H1 (cell line): ENCODE results near the gene GRSF1. TPM values are rescaled to one million over a fixed set of nuclear protein-coding genes. Genes with fewer than 3 reads are reported as not detected.

Experiments
- CTCF ChIA-PET: fragments of 300-600 bp; sonication (Branson Sonifier 250); formaldehyde crosslinking; loops from one replicate; lab custom pipeline; 2021; ENCODE audit not compliant: partially characterized antibody; lab: Charles Lee
- POLR2A ChIA-PET: fragments of 300-600 bp; sonication (Branson Sonifier 250); formaldehyde crosslinking; loops from one replicate; lab custom pipeline; 2021; ENCODE audit warnings: inconsistent platforms; ENCODE audit not compliant: partially characterized antibody; lab: Charles Lee
- DNase-seq, 2 experiments: peaks; one replicate each; pipeline versions ENCODE4 v3.0.0 to v3.0.0-alpha.2; 2010 to 2022; ENCODE audit warnings: low spot score in 2 of 2, low read depth in 1 of 2, mixed read lengths in 1 of 2
- FAIRE-seq: peaks from 2 replicates; lab custom pipeline; 2011; peaks lifted over from hg19 to GRCh38; lab: Jason Lieb, UNC
- H2AFZ ChIP-seq: 2 replicates; pipeline ENCODE4 v1.8.1; 2012; ENCODE audit warnings: low read length, inconsistent platforms
- H2AK5ac ChIP-seq: 2 replicates; pipeline ENCODE4 v1.6.1; 2013; ENCODE audit warnings: low read depth, low read length
- H2BK120ac ChIP-seq: replicated peaks from 2 replicates; pipeline ENCODE3; 2013; ENCODE audit warnings: low read depth, low read length, inconsistent platforms
- H2BK12ac ChIP-seq: 2 replicates; pipeline ENCODE4 v1.6.1; 2013; ENCODE audit warnings: low read depth, low read length
- H2BK15ac ChIP-seq: 2 replicates; pipeline ENCODE4 v1.6.1; 2013; ENCODE audit warnings: low read length
- H2BK20ac ChIP-seq: 2 replicates; pipeline ENCODE4 v1.6.1; 2013; ENCODE audit warnings: low read length
- H2BK5ac ChIP-seq: 2 replicates; pipeline ENCODE4 v1.6.1; 2013; ENCODE audit warnings: low read depth, low read length
- H3K14ac ChIP-seq: 2 replicates; pipeline ENCODE4 v1.6.1; 2013; ENCODE audit warnings: inconsistent platforms; ENCODE audit not compliant: insufficient read length
- H3K18ac ChIP-seq: 2 replicates; pipeline ENCODE4 v1.6.1; 2013; ENCODE audit warnings: low read length; ENCODE audit errors: extremely low read depth
- H3K23ac ChIP-seq: 2 replicates; pipeline ENCODE4 v1.6.1; 2013; ENCODE audit warnings: inconsistent platforms; ENCODE audit not compliant: insufficient read length
- H3K23me2 ChIP-seq: 2 replicates; pipeline ENCODE4 v1.6.1; 2013; ENCODE audit warnings: low read depth, low read length
- H3K27ac ChIP-seq: 2 replicates; pipeline ENCODE4 v1.6.1; 2011; ENCODE audit warnings: low read depth, low read length, inconsistent platforms
- H3K27me3 ChIP-seq, 4 experiments: replicated peaks in 1 of 4; 1 replicate in 1 of 4; 2 replicates in 3 of 4; pipeline versions ENCODE4 v1.6.1 to v1.8.1; 2011 to 2013; ENCODE audit warnings: low read length in 3 of 4, mild to moderate bottlenecking in 3 of 4, inconsistent platforms in 2 of 4, mixed read lengths in 2 of 4, moderate library complexity in 1 of 4; ENCODE audit not compliant: control insufficient read depth in 3 of 4, insufficient read depth in 3 of 4; ENCODE audit errors: extremely low read depth in 1 of 4
- H3K36me3 ChIP-seq, 4 experiments: 2 replicates each; pipeline versions ENCODE4 v1.6.1 to v1.8.1; 2011 to 2013; ENCODE audit warnings: mild to moderate bottlenecking in 4 of 4, low read length in 3 of 4, moderate library complexity in 2 of 4, control low read depth in 1 of 4, inconsistent platforms in 1 of 4; ENCODE audit not compliant: insufficient read depth in 4 of 4, control insufficient read depth in 2 of 4
- H3K4ac ChIP-seq: replicated peaks from 2 replicates; pipeline ENCODE3; 2013; ENCODE audit warnings: low read length, low read depth, mixed read lengths, inconsistent platforms; ENCODE audit not compliant: insufficient read length
- H3K4me1 ChIP-seq, 4 experiments: replicated peaks in 1 of 4; 1 replicate in 1 of 4; 2 replicates in 3 of 4; pipeline versions ENCODE4 v1.6.1 to v1.8.1; 2011 to 2013; ENCODE audit warnings: low read length in 3 of 4, inconsistent platforms in 2 of 4, mixed read lengths in 1 of 4; ENCODE audit not compliant: insufficient read depth in 4 of 4, control insufficient read depth in 3 of 4
- H3K4me2 ChIP-seq, 2 experiments: 2 replicates each; pipeline versions ENCODE4 v1.6.1 to v1.8.1; 2011 to 2013; ENCODE audit warnings: low read depth in 2 of 2, low read length in 2 of 2, control low read depth in 1 of 2, inconsistent platforms in 1 of 2, mild to moderate bottlenecking in 1 of 2; ENCODE audit not compliant: insufficient read depth in 1 of 2
- H3K4me3 ChIP-seq, 4 experiments: fragments of 200-600, 300-600 bp in 1 of 4; sonication (generic), shearing (Covaris generic), sonication (Bioruptor Twin) in 1 of 4; 2 replicates each; pipeline versions ENCODE4 v1.5.1 to v1.8.1; 2011 to 2016; ENCODE audit warnings: low read length in 4 of 4, low read depth in 3 of 4, control low read depth in 2 of 4, inconsistent platforms in 2 of 4, mild to moderate bottlenecking in 2 of 4, mixed read lengths in 1 of 4, moderate library complexity in 1 of 4; ENCODE audit not compliant: insufficient read depth in 2 of 4; ENCODE audit errors: extremely low read depth in 1 of 4
- H3K56ac ChIP-seq: replicated peaks from 2 replicates; pipeline ENCODE3; 2013; ENCODE audit warnings: low read depth, mild to moderate bottlenecking, mixed read lengths, low read length, inconsistent platforms; ENCODE audit not compliant: insufficient read length
- H3K79me1 ChIP-seq: 2 replicates; pipeline ENCODE4 v1.6.1; 2013; ENCODE audit warnings: low read depth, low read length, control low read depth
- H3K79me2 ChIP-seq, 2 experiments: 2 replicates each; pipeline versions ENCODE4 v1.6.1 to v1.8.1; 2012 to 2013; ENCODE audit warnings: low read length in 2 of 2, mild to moderate bottlenecking in 2 of 2, inconsistent platforms in 1 of 2; ENCODE audit not compliant: insufficient read depth in 2 of 2, control insufficient read depth in 1 of 2
- H3K9ac ChIP-seq, 4 experiments: replicated peaks in 1 of 4; 1 replicate in 1 of 4; 2 replicates in 3 of 4; pipeline versions ENCODE4 v1.6.1 to v1.8.1; 2011 to 2013; ENCODE audit warnings: low read depth in 3 of 4, low read length in 3 of 4, control low read depth in 2 of 4, mild to moderate bottlenecking in 2 of 4, moderate library complexity in 2 of 4, inconsistent platforms in 1 of 4; ENCODE audit errors: extremely low read depth in 1 of 4
- H3K9me3 ChIP-seq, 2 experiments: 2 replicates each; pipeline versions ENCODE4 v1.6.1 to v1.8.1; 2012 to 2013; ENCODE audit warnings: mild to moderate bottlenecking in 2 of 2, moderate library complexity in 2 of 2, control low read depth in 1 of 2, inconsistent platforms in 1 of 2, low read depth in 1 of 2, low read length in 1 of 2, mixed read lengths in 1 of 2; ENCODE audit not compliant: insufficient read depth in 2 of 2
- H4K20me1 ChIP-seq, 2 experiments: replicated peaks in 1 of 2; 2 replicates each; pipeline versions ENCODE3 to v1.8.1; 2011 to 2013; ENCODE audit warnings: inconsistent platforms in 2 of 2, low read length in 2 of 2, mild to moderate bottlenecking in 1 of 2; ENCODE audit not compliant: insufficient read depth in 2 of 2, control insufficient read depth in 1 of 2
- H4K5ac ChIP-seq: 2 replicates; pipeline ENCODE4 v1.6.1; 2013; ENCODE audit warnings: low read length, low read depth, mixed read lengths, inconsistent platforms; ENCODE audit not compliant: insufficient read length
- H4K8ac ChIP-seq: 2 replicates; pipeline ENCODE4 v1.8.0; 2013; ENCODE audit warnings: mild to moderate bottlenecking, moderate library complexity, low read length, inconsistent platforms; ENCODE audit not compliant: insufficient read depth; ENCODE audit errors: extremely low read depth
- H4K91ac ChIP-seq: replicated peaks from 2 replicates; pipeline ENCODE3; 2013; ENCODE audit warnings: low read length, mixed read lengths, inconsistent platforms; ENCODE audit not compliant: insufficient read length
- ASH2L ChIP-seq: fragments of 200-600, 300-600 bp; sonication (generic); IDR thresholded peaks from one replicate; pipeline ENCODE4 v1.7.1; 2017; ENCODE audit warnings: low read length
- BCL11A ChIP-seq, 2 experiments: IDR thresholded peaks; one replicate each; pipeline ENCODE4 v1.6.1; 2011; ENCODE audit warnings: low read depth in 2 of 2, low read length in 2 of 2, mild to moderate bottlenecking in 2 of 2
- CTBP2 ChIP-seq: IDR thresholded peaks from 2 replicates; pipeline ENCODE4 v1.7.0; 2011; ENCODE audit warnings: borderline replicate concordance, mild to moderate bottlenecking, moderate library complexity, mixed read lengths, low read length; ENCODE audit not compliant: insufficient read depth, insufficient read length
- NANOG ChIP-seq: IDR thresholded peaks from 2 replicates; pipeline ENCODE4 v1.6.1; 2011; ENCODE audit warnings: low read length, low read depth, mild to moderate bottlenecking, inconsistent platforms; ENCODE audit not compliant: insufficient read depth, poor library complexity, severe bottlenecking
- POLR2A ChIP-seq, 2 experiments: IDR thresholded peaks; 1 replicate in 1 of 2; 2 replicates in 1 of 2; pipeline ENCODE4 v1.6.1; 2011; ENCODE audit warnings: low read depth in 2 of 2, low read length in 2 of 2, mild to moderate bottlenecking in 2 of 2; ENCODE audit errors: control extremely low read depth in 1 of 2
- POU5F1 ChIP-seq: IDR thresholded peaks from 2 replicates; pipeline ENCODE4 v1.6.1; 2011; ENCODE audit warnings: low read depth, mild to moderate bottlenecking, low read length, moderate library complexity
- RAD21 ChIP-seq, 2 experiments: IDR thresholded peaks in 1 of 2; conservative IDR thresholded peaks in 1 of 2; 2 replicates each; pipeline ENCODE4 v1.6.1; 2011; ENCODE audit warnings: low read depth in 2 of 2, low read length in 2 of 2, improper control_type of control experiment in 1 of 2, inconsistent platforms in 1 of 2, mild to moderate bottlenecking in 1 of 2, moderate library complexity in 1 of 2
- SIX5 ChIP-seq: IDR thresholded peaks from 2 replicates; pipeline ENCODE4 v1.6.1; 2011; ENCODE audit warnings: mild to moderate bottlenecking, low read depth, low read length
- WGBS, 2 experiments: shearing (Covaris generic) in 1 of 2; methylation state at CpG; one replicate each; pipeline versions ENCODE4 v1.1.6 to v1.1.7; 2013 to 2015; ENCODE audit warnings: low lambda C conversion rate in 2 of 2, mixed read lengths in 2 of 2, inconsistent platforms in 1 of 2, low coverage in 1 of 2, missing lambda C conversion rate in 1 of 2; ENCODE audit not compliant: insufficient replicate concordance in 2 of 2, insufficient coverage in 1 of 2, insufficient read length in 1 of 2; ENCODE audit errors: extremely low coverage in 1 of 2, missing lambda C conversion rate in 1 of 2; 5-methylcytosine and 5-hydroxymethylcytosine counted together
- polyA plus RNA-seq, 7 experiments: library from polyadenylated mRNA; depleted of rRNA in 3 of 7; stranded (reverse) in 5 of 7; unstranded in 2 of 7; fragments of >200 nt in 5 of 7; fragments of 200-250 nt in 2 of 7; gene quantifications; 1 replicate in 5 of 7; 2 replicates in 1 of 7; 4 replicates in 1 of 7; pipeline versions ENCODE4 v1.2.1 to v1.2.3, GENCODE V29; 2011 to 2013; ENCODE audit warnings: missing spikeins in 2 of 7, mixed read lengths in 2 of 7
- total RNA-seq: library from RNA; stranded (reverse); fragmentation: NEBNext Ultra II Directional; extraction: Animal tissue kit (Norgen Biotek cat#: 25700); gene quantifications from 2 replicates; pipeline ENCODE4 v1.2.1, GENCODE V29; 2021
- TF ChIP-seq, protein P1 (sequence below): IDR thresholded peaks from 2 replicates; pipeline ENCODE4 v1.6.1; 2012; ENCODE audit warnings: low read length, inconsistent platforms
- TF ChIP-seq, protein P2 (sequence below): IDR thresholded peaks from 2 replicates; pipeline ENCODE4 v1.6.1; 2011; ENCODE audit warnings: low read length, improper control_type of control experiment

The GRSF1 gene
- total and polyA plus RNA-seq, 2 of the 8 experiments (the other 6 are each of a cell fraction or from before 2014, with no cell fraction given), result 44.3 to 112 TPM

DNA sequence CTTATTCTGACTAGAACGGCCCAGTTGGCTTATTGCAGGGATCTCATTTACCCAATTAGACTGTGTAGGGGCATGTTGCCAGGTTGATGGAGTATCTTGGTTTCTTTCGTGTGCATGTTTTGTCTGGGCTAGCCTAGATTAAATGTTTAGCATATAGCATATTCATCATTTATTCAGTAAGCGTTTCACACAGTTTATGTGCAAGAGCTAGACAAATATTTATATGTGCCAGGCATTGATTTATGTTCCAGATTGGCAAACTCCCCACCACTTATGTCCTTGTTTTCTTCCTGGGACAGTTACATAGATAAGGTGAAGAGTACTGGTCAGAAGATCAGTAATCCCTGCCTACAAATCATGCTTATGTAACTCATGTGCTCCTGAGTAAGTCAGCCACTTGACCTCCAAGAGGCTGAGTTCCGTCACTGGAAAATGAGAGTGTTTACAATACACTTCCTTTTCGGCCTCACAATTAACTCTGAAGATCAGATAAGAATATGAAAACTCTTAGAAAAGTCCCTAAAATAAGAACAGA lies 60.7 kb downstream of the GRSF1 start:
- H4K20me1 ChIP-seq, result no peaks in the 10 kb centered on the region
- H4K91ac ChIP-seq, result no peak overlapping the region
- DNase-seq (no peak), FAIRE-seq (no peak)
- H3K27ac ChIP-seq, result no peak overlapping the region
- H3K23ac ChIP-seq, result no peak overlapping the region
- H2AFZ ChIP-seq, result no peak overlapping the region
- H3K4me1 ChIP-seq, result no peaks in the 10 kb centered on the region
- H2AK5ac ChIP-seq, result no peak overlapping the region
- 90% methylated on average over 5 of the region's 5 CpGs; no CpG with 5 or more reads in 1 of the 2 experiments for WGBS, 2 experiments
- H2BK5ac ChIP-seq, result no peak overlapping the region
- no peak overlapping the region for H3K4ac ChIP-seq
- H4K8ac ChIP-seq, result no peak overlapping the region
- no peaks in the 10 kb centered on the region for H3K27me3 ChIP-seq
- no peak overlapping the region for H4K5ac ChIP-seq
- no peak overlapping the region for H2BK20ac ChIP-seq
- no peaks in the 10 kb centered on the region for H3K79me1 ChIP-seq
- H3K56ac ChIP-seq, result no peak overlapping the region
- H3K9me3 ChIP-seq, result no peaks in the 10 kb centered on the region
- no peak overlapping the region for H2BK15ac ChIP-seq
- no peak overlapping the region for H3K4me3 ChIP-seq
- no peak overlapping the region for H2BK120ac ChIP-seq
- ChIA-PET CTCF (interaction anchor here (0.7 to 1.0 kb wide), 2 partner anchors 20 to 173 kb away, joined by 3 read pairs; no protein-coding TSS in a partner anchor), POLR2A (no interaction called here)
- H3K14ac ChIP-seq, result no peak overlapping the region
- H3K23me2 ChIP-seq, result no peaks in the 10 kb centered on the region
- H3K18ac ChIP-seq, result no peak overlapping the region
- no peak overlapping the region for H3K9ac ChIP-seq
- H3K4me2 ChIP-seq, result no peak overlapping the region
- TF ChIP-seq, protein P1, sequence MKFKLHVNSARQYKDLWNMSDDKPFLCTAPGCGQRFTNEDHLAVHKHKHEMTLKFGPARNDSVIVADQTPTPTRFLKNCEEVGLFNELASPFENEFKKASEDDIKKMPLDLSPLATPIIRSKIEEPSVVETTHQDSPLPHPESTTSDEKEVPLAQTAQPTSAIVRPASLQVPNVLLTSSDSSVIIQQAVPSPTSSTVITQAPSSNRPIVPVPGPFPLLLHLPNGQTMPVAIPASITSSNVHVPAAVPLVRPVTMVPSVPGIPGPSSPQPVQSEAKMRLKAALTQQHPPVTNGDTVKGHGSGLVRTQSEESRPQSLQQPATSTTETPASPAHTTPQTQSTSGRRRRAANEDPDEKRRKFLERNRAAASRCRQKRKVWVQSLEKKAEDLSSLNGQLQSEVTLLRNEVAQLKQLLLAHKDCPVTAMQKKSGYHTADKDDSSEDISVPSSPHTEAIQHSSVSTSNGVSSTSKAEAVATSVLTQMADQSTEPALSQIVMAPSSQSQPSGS, result no peak
- TF ChIP-seq SIX5 (no peak), NANOG (no peak), RAD21 (IDR thresholded peaks at IDR 0.05 in 1 of 2, conservative IDR thresholded peaks at IDR 0.05 in 1 of 2; ENCODE audit: low read depth in 2 of 2, low read length in 2 of 2) (no peak), ASH2L (no peak), CTBP2 (no peak), BCL11A (IDR thresholded peaks at IDR 0.05; ENCODE audit: low read depth in 2 of 2, low read length in 2 of 2) (no peak), POLR2A (IDR thresholded peaks at IDR 0.05; ENCODE audit: control extremely low read depth in 1 of 2, low read depth in 2 of 2, low read length in 2 of 2) (no peak), POU5F1 (no peak)
- TF ChIP-seq, protein P2, sequence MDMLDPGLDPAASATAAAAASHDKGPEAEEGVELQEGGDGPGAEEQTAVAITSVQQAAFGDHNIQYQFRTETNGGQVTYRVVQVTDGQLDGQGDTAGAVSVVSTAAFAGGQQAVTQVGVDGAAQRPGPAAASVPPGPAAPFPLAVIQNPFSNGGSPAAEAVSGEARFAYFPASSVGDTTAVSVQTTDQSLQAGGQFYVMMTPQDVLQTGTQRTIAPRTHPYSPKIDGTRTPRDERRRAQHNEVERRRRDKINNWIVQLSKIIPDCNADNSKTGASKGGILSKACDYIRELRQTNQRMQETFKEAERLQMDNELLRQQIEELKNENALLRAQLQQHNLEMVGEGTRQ, result no peak
- peaks cover 0 to 3% (median 2%) of the 10 kb centered on the region in 4 experiments; a peak in 2 of 8 replicates for H3K36me3 ChIP-seq
- no peaks in the 10 kb centered on the region for H3K79me2 ChIP-seq
- no peak overlapping the region for H2BK12ac ChIP-seq
